Stimulated activated CD4-positive, alpha-beta T cell treated with anti-CD3 and anti-CD28 coated beads, Interleukin-4, amount 100 ng/mL, for 48 hours (primary cell): ENCODE data around the gene USP15.

Experiments
- DNase-seq, 2 donors: peaks; one replicate each; pipeline ENCODE4 v3.0.0-alpha.2; 2020; ENCODE audit warnings: low read depth in 2 of 2

Gene USP15

GRCh38 chr12:62282057-62282774, 22.0 kb downstream of the USP15 start:
- no peak for DNase-seq

GRCh38 chr12:62284749-62285148, 24.5 kb downstream of the USP15 start:
- DNase-seq, result no peak

GRCh38 chr12:62285284-62285683, 25.1 kb downstream of the USP15 start:
- no peak for DNase-seq

- no peak for DNase-seq
Measured at GRCh38 chr12:62288328-62288727, 28.1 kb downstream of the USP15 start.

- DNase-seq, result no peak
Measured at GRCh38 chr12:62290846-62291245, 30.6 kb downstream of the USP15 start.

GRCh38 chr12:62291864-62292760, 31.9 kb downstream of the USP15 start:
- DNase-seq, result peak in 1 of 2 donors; percentile 7

GRCh38 chr12:62292761-62293344, 32.6 kb downstream of the USP15 start:
- no peak for DNase-seq

GRCh38 chr12:62294378-62294777, 34.2 kb downstream of the USP15 start:
- DNase-seq, result no peak

- no peak for DNase-seq
Measured at GRCh38 chr12:62296001-62296400, 35.8 kb downstream of the USP15 start.

GRCh38 chr12:62297321-62297720, 37.1 kb downstream of the USP15 start:
- DNase-seq, result no peak

GRCh38 chr12:62299617-62300016, 39.4 kb downstream of the USP15 start:
- no peak for DNase-seq

- no peak for DNase-seq
Measured at GRCh38 chr12:62301080-62301798, 41.0 kb downstream of the USP15 start.

GRCh38 chr12:62301799-62302133, 41.6 kb downstream of the USP15 start:
- no peak for DNase-seq

GRCh38 chr12:62304560-62304959, 44.4 kb downstream of the USP15 start:
- DNase-seq, result no peak

GRCh38 chr12:62305778-62306177, 45.6 kb downstream of the USP15 start:
- no peak for DNase-seq

GRCh38 chr12:62306569-62307530, 46.6 kb downstream of the USP15 start:
- no peak for DNase-seq

- DNase-seq, result no peak
Measured at GRCh38 chr12:62308201-62308600, 48.0 kb downstream of the USP15 start.

GRCh38 chr12:62313727-62314380, 53.6 kb downstream of the USP15 start:
- DNase-seq, result no peak

GRCh38 chr12:62317017-62317416, 56.8 kb downstream of the USP15 start:
- DNase-seq, result no peak

- DNase-seq, result no peak
Measured at GRCh38 chr12:62319058-62319457, 58.9 kb downstream of the USP15 start.
